Heart right ventricle (tissue), 16 donors: ENCODE results near the gene ONECUT1. TPM values are rescaled to one million over a fixed set of nuclear protein-coding genes. Genes with fewer than 3 reads are reported as not detected.
A peak's percentile ranks its signal among the peaks of the same experiment; 100 is the strongest.

ENCODE experiments used
- ATAC-seq, 8 donors: fragments of 200-7000 bp; cut with Tn5 transposase; one replicate each; pipeline ENCODE4 v1.9.1; 2020; ENCODE audit warnings: mild to moderate bottlenecking in 8 of 8, moderate library complexity in 8 of 8, moderate number of reproducible peaks in 1 of 8
- DNase-seq, 2 donors: peaks; one replicate each; pipeline ENCODE4 v3.0.0-alpha.2; 2020
- H3K27ac ChIP-seq, 10 donors: fragments of 200-600 bp; sonication (generic) in 2 of 10; one replicate each; pipeline versions ENCODE4 v1.5.0 to v1.8.0; 2020 to 2022; ENCODE audit warnings: mild to moderate bottlenecking in 3 of 10
- H3K27me3 ChIP-seq, 7 donors: fragments of 200-600 bp; one replicate each; pipeline ENCODE4 v1.8.0; 2021 to 2022; ENCODE audit warnings: mild to moderate bottlenecking in 2 of 7
- H3K36me3 ChIP-seq, 9 donors: fragments of 200-600 bp; sonication (generic) in 1 of 9; one replicate each; pipeline versions ENCODE4 v1.5.0 to v1.8.0; 2020 to 2022; ENCODE audit warnings: mild to moderate bottlenecking in 2 of 9
- H3K4me1 ChIP-seq, 9 donors: fragments of 200-600 bp; sonication (generic) in 1 of 9; one replicate each; pipeline versions ENCODE4 v1.5.0 to v1.8.0; 2020 to 2022; ENCODE audit warnings: mild to moderate bottlenecking in 4 of 9
- H3K4me3 ChIP-seq, 10 donors: fragments of 200-600 bp; sonication (generic) in 2 of 10; one replicate each; pipeline versions ENCODE4 v1.5.0 to v1.8.0; 2020 to 2022; ENCODE audit warnings: mild to moderate bottlenecking in 7 of 10, moderate library complexity in 2 of 10
- H3K9me3 ChIP-seq, 11 donors: fragments of 200-600 bp in 10 of 11; sonication (generic) in 2 of 11; one replicate each; pipeline versions ENCODE4 v1.5.0 to v1.8.0; 2013 to 2022; ENCODE audit warnings: mild to moderate bottlenecking in 2 of 11, control low read depth in 1 of 11, moderate library complexity in 1 of 11
- CTCF ChIP-seq, 9 donors: fragments of 200-600 bp; sonication (generic) in 2 of 9; IDR thresholded peaks; one replicate each; pipeline versions ENCODE4 v1.5.0 to v1.8.0; 2021 to 2022; ENCODE audit warnings: antibody characterized with exemption in 9 of 9, mild to moderate bottlenecking in 5 of 9, moderate library complexity in 1 of 9
- WGBS, 2 donors: extraction: QIAGEN DNeasy Blood & Tissue Kit; methylation state at CpG; one replicate each; pipeline ENCODE4 v1.1.7; 2013; ENCODE audit warnings: inconsistent platforms in 1 of 2; 5-methylcytosine and 5-hydroxymethylcytosine counted together
- intact Hi-C, 10 donors: fragments of 100-400 bp; cut with DNase I; formaldehyde crosslinking; loops; one replicate each; pipeline versions ENCODE4 v1.11.1 to v1.14.2; 2022
- polyA plus RNA-seq, 2 donors: library from polyadenylated mRNA; stranded (reverse); fragments of 200-250 nt; gene quantifications; one replicate each; pipeline ENCODE4 v1.2.3, GENCODE V29; 2013
- total RNA-seq, 10 donors: library from RNA; stranded (reverse); fragmentation: NEBNext Ultra II Directional in 3 of 10; extraction: Animal tissue kit (Norgen Biotek cat#: 25700) in 3 of 10; gene quantifications; one replicate each; pipeline versions ENCODE4 v1.2.1 to v1.2.4, GENCODE V29; 2021 to 2023
- donor health status: Arrhythmogenic right ventricular cardiomyopathy.
- donor health status: ischemic (EF 13 %, LVEDD 7.1; RV severe dilation, severe dysfunction).
- donor health status: healthy with polysubstance abuse.
- donor health status: DM: no; HTN: yes; CAD: no.
- donor health status: DM: no; HTN: no; CAD: no.
- donor health status: ischemic (EF 25% LVEDD 6.9; RV normal size, moderate dysfunction).
- donor health status: ischemic (EF 25% LVEDD 5.7; RV mildly dilated, moderate dysfunction).
- donor health status: healthy.
- donor health status: DM: yes; HTN: yes; CAD: no.
- donor health status: Ischemic cardiomyopathy.
- donor health status: ischemic (EF 35%, LVEDD 5.7; RV mildly dilated, moderate dysfunction).
- donor health status: nonischemic (EF 11% LVEDD 7.7; RV severe dilation, severe dysfunction).
- donor health status: DM: yes; HTN: yes; CAD: no.
- donor health status: PGD.
- donor health status: ischemic (EF 29% LVEDD 5.4; RV normal size, mild dysfunction).
- donor health status: nonischemic (EF 23%, LVEDD 6.1; RV moderate dilation, normal function).

Gene ONECUT1
- total and polyA plus RNA-seq, 12 donors, result 0.20 TPM; not detected in 11

- Histone ChIP-seq H3K27ac (no peak overlapping the region), H3K4me3 (no peak overlapping the region), H3K36me3 (no peaks in the 10 kb centered on the region), H3K4me1 (peaks cover 0 to 51% (median 19%) of the 10 kb centered on the region in 9 donors), H3K9me3 (no peaks in the 10 kb centered on the region), H3K27me3 (no peaks in the 10 kb centered on the region)
- DNase-seq, result no peak
- peak in 1 of 8 donors; percentile 52 for ATAC-seq
- no peak for TF ChIP-seq CTCF (IDR thresholded peaks at IDR 0.05)
- intact Hi-C loops, result loop anchor here (5.0 to 10.0 kb wide), 11 partner anchors 48 to 476 kb away; partner anchors contain the start of genes ATOSA (in 1 of the 10) and MYO5A (in 1 of the 10)
Measured at GRCh38 chr15:52733088-52733487, 57.0 kb downstream of the ONECUT1 start.

DNA sequence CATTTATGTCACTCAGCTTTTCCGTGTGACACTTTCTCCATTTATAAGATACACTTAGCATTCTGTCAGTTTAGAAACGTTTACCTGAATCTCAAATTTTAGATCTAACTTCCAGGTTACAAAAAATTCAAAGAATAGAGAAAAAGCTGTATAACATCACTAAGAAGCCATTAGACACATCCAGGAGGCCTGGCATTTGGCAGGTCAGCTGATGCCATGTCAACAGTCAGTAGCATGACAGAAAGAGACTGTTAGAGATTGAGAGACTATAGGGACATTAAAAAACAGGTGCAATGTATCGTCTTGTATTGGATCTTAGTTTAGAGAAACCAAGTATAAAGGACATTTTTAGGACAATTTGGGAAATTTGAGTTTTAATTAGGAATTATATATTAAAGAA, 57.6 kb downstream of the ONECUT1 start:
- Histone ChIP-seq H3K9me3 (no peaks in the 10 kb centered on the region), H3K27me3 (no peaks in the 10 kb centered on the region), H3K4me3 (no peak overlapping the region), H3K36me3 (no peaks in the 10 kb centered on the region), H3K4me1 (peaks cover 0 to 51% (median 19%) of the 10 kb centered on the region in 9 donors), H3K27ac (no peak overlapping the region)
- ATAC-seq (no peak), DNase-seq (no peak)
- TF ChIP-seq CTCF (IDR thresholded peaks at IDR 0.05), result no peak
- intact Hi-C loops, result loop anchor here (5.0 to 10.0 kb wide), 11 partner anchors 48 to 475 kb away; partner anchors contain the start of genes ATOSA (in 1 of the 10) and MYO5A (in 1 of the 10)
- 80 to 81% methylated on average over 3 of the region's 3 CpGs for WGBS, 2 donors

DNA sequence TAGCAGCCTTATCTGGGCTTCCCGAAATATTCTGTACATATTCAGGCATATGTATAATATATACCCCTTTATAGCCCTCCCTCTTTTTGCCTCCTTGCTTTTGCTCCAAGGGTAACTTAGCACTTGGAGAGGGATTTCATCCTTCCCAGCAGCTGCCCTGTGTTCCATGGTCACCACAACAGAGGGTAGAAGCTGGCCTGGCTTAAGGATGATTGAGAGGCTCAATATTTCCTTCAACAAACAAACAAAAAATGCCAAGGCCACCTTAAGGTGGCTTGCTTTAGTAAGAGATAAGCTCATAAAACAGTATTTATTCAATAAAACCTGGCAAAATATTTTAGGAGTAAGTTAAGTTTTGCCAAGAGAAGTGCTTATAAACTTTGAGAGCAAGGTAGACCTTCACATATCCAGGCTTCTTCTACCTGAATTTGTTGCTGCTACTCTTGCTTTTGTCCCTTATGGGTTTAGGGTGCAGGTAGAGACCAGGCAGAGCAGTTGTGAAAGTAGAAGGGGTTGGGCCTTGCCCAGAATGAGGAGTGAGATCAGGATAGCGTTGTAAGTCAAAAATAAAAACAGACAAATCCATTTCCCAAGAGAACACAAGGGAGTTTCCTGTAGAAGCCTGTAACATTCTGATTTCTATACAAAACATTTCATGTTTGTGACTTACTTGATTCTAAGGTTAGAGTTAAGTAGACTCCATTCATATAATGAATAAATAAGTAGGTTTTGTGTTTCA, 58.2 kb downstream of the ONECUT1 start:
- H3K27me3 ChIP-seq, result no peaks in the 10 kb centered on the region
- H3K9me3 ChIP-seq, result no peaks in the 10 kb centered on the region
- DNase-seq (no peak), ATAC-seq (no peak)
- H3K4me1 ChIP-seq, result peaks cover 0 to 51% (median 19%) of the 10 kb centered on the region in 9 donors
- 69 to 83% methylated on average over 2 of the region's 2 CpGs for WGBS, 2 donors
- no peak overlapping the region for H3K4me3 ChIP-seq
- no peaks in the 10 kb centered on the region for H3K36me3 ChIP-seq
- TF ChIP-seq CTCF (IDR thresholded peaks at IDR 0.05), result no peak
- no peak overlapping the region for H3K27ac ChIP-seq
- intact Hi-C loops, result loop anchor here (5.0 to 10.0 kb wide), 11 partner anchors 47 to 475 kb away; partner anchors contain the start of genes ATOSA (in 1 of the 10) and MYO5A (in 1 of the 10)

GRCh38 chr15:52731004-52731403, 59.1 kb downstream of the ONECUT1 start:
- WGBS, 2 donors, result 78 to 79% methylated on average over 3 of the region's 3 CpGs

More at GRCh38 chr15:52731004-52731403, 59.1 kb downstream of the ONECUT1 start:
- Histone ChIP-seq H3K9me3 (no peaks in the 10 kb centered on the region), H3K4me1 (peaks cover 0 to 51% (median 19%) of the 10 kb centered on the region in 9 donors), H3K27ac (no peak overlapping the region), H3K27me3 (no peaks in the 10 kb centered on the region), H3K36me3 (no peaks in the 10 kb centered on the region), H3K4me3 (no peak overlapping the region)
- TF ChIP-seq CTCF (IDR thresholded peaks at IDR 0.05), result no peak
- intact Hi-C loops, result loop anchor here (5.0 to 10.0 kb wide), 11 partner anchors 46 to 474 kb away; partner anchors contain the start of genes ATOSA (in 1 of the 10) and MYO5A (in 1 of the 10)
- no peak for ATAC-seq
- no peak for DNase-seq
